HG03097 (cell line): ENCODE results near the gene SUGCT.
A peak's percentile ranks its signal among the peaks of the same experiment; 100 is the strongest.

Experiments
- ATAC-seq: cut with Tn5 transposase; IDR thresholded peaks from one replicate; pipeline ENCODE4 v1.9.1; 2021; ENCODE audit not compliant: unreplicated experiment, low FRiP score

Gene SUGCT

DNA sequence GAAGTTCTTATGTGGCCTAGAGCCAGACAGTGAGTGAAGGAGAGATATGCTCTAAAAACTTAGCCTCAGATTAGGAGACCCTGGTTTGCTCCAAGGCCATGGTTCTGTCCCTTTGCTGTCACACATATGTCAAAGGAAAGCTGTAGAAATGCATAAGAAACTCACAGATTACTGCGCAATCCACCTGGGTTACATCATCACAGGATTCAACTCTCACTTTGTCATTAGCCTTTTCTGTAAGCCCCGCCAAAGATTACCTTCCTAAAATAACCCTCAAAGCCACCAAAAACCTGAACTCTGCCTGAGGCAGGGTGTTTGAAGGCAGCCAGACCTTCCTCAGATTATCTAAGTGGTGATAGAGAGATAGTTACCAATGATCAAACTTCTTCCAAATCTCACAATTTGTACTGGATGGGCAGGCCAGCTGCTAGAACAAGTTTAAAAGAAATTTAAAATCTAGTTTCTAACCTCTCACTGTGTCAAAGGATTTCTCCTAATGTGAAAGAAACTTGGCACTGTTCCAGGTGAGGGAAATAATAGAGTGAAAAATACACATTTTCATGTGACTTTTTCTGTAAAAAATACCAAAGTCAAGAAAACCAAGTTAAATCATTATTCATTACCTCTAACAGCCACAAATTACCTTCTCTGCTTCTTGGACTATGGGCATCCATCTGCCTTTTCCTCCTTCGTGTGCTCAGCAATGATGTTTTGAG is 567.2 kb downstream of the SUGCT start:
- ATAC-seq, result no peak

DNA sequence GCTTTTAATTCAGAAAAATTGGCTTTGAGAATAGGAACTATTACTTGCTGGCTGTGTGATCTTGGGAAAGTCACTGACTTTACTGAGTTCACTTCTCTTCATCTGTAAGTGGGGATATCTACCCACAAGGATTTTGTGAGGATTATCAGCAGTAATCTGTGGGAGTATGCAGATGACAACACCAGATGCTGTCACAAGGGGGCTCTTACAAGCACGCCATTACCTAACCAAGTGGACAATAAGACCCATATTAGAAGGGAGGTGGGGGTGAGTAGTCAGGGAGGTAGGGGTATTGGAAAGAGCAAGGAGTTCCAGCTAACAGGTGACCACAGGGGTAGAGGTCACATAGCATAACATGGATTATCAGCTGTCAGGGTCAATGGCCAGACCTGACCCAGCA is 569.4 kb downstream of the SUGCT start:
- ATAC-seq, result no peak

DNA sequence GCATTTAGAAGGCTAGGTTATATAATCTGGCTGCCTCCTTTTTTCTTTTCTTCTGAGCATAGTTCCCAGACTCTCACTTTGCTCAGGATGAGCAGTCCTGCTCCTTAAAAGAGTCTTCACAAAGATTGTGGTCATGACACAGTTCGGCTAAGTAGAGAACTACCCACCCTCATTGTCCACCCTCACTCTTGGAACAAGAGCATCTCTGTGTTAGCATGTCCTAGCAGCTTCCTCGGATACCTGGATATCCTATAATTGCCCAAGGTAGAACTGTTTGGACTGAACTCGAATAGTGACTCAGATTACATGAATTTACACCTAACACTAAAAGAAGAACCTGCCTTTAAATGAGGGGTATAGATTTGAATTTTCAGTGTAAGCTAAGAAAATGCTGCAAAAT is 572.0 kb downstream of the SUGCT start:
- ATAC-seq, result no peak

DNA sequence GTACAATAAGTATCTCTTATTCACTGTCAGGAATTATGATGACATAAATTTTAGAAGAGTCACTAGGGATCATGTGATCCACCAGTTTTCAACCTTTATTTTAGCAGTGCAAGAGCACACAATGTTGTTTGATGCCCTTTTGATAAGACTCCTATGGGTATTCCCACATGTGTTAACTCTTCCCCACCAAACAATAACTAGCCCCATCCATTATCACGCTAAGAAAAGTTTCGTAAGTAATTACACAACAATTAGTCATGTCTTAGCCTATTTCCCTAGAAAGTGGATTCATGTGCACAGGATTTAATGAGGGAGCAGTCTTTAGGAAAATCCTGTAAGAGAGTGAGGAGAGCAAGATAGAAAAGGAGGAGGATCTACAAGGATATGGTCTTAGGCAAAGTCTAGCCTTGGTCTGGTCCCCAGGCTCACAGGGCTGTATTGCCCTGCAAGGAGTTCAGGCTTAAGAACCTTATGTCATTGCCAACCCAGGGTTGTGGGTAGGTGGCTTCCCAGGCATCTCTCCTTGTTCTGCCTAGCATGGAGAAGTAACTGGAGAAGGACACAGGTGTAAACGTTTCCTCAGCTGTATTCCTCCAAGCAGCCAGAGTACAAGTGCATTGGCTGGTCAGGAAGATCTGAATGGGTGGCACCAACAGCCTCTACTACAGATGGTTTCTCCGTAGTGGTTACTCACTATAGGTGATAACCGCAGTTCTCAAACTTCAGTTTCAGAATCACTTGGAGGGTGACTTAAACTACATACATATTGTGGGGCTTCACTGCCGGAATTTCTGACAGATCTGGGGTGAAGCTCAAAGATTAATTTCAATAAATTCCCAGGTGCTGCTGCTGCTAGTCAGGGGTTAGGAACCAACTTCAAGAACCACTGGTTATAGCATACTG is 574.5 kb downstream of the SUGCT start:
- ATAC-seq, result no peak

DNA sequence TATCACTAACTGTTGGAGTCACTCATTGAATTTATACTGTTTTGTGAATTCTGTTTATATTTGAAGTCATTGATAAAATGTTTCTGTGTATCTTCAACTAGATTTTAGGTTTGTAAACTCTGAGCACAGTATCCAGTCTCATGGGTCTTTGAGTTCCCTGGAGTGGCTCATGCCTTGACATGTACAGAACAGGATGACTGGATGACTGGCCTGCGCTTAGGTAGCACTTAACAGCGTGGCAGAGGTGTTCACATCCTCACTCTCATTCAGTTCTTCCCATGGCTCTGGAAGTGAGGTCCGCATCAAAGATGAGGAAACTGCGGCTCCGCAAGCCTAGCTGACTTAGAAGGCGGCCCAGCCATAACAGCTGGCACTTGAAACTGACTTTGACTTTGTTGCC is 576.9 kb downstream of the SUGCT start:
- no peak for ATAC-seq

DNA sequence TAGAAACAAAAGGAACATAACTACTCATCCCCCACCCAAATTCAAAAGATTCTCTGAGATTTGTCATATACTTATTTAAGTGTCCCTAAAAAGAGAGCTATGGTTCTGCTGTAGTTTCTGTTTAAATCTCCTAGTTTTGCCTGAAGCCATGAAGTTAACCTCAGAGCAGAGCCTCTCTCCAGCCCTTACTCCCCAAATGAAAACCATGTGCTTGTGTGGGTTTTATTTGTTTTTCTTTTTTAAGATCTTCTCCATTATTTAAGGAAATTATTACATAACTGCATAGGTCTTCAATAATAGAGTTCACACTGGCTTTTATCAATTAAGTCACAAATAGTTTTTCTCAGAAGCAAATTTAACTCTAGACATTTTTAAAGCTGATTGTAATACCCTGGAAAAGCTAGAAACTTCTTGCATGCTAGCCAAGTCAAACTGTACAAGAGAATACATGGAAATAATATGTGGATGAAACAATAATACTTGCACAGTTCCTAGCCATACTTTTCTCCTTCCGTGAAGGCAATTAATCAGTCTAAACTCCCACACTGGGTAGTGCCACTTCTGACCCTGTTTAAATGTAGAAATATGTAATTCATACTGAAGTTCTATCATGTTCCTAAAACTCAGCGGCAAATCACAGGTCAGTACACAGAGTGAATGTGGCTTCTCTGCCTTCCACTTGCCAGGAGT is 579.7 kb downstream of the SUGCT start:
- ATAC-seq, result no peak

DNA sequence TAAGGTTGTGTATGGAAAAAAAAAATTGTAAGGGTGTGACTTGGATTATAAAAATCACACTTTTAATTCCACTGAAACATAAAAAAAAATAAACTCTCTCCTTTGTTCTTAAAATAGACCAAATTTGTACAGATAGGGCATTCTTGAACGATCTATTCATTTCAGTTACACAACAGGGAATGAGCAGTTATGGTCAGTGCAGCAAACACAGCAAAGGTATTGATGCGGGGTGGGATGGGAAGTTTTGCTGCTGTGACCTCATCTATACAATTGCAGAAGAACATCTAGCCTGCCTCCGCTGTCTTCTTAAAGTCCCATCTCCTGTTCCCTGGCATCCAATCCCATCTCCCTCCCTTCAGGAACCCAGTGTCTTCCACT is 580.2 kb downstream of the SUGCT start:
- no peak for ATAC-seq

DNA sequence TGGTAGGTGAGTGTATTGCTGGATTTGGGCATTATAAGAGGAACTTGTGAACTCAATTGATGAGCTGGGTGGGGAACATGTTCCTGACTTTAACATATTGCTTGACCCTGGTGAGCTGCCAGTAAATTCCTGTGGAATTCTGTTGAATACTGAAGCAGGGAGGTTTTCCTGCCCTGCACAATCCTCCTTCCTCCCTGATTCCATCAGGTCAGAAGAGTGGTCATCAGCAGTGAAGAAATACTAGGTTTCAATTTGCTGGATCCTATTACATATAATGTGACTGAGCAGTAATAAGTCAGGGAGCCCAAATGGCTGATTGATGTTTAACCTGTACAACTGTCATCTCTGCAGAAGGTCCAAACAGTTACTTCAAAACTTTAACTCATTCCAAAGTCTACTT is 581.2 kb downstream of the SUGCT start:
- no peak for ATAC-seq

DNA sequence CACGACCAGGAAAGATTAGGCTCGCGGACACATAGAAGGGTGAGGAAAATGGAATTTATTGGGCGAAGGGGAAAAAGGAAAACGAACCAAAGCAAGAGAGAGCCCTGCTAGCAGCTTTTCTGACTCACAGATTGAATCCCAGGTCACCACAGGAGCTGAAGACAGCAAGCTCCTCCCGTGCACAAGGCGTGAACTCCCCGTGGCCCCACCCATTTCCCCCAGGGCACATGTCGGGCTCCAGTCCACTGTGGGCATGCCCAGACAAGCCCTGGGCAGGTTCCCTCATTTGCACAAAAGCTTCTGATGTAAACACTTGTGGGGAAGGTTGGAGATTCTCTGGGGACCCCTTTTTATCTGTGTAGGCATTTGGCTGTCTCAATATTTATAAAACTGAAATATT is 582.4 kb downstream of the SUGCT start:
- ATAC-seq, result peak; percentile 61

DNA sequence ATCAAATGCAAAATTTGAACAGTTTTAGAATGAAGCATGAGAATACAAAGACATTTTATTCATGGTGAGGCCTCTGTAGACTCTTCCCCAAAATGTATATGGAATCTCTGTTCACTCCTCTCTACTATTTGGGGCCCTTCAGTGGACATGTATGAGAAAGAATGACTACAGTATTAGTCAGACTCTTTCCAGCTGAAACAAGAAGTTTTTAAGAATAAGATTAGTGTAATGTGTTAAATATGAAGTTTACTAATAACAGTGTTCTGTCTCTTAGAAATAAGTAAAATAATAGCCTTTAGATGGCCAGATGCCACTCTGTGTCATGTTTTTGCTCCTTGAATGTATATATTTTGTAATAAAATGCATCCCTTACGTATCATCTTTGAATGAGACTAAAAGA is 585.6 kb downstream of the SUGCT start:
- no peak for ATAC-seq

DNA sequence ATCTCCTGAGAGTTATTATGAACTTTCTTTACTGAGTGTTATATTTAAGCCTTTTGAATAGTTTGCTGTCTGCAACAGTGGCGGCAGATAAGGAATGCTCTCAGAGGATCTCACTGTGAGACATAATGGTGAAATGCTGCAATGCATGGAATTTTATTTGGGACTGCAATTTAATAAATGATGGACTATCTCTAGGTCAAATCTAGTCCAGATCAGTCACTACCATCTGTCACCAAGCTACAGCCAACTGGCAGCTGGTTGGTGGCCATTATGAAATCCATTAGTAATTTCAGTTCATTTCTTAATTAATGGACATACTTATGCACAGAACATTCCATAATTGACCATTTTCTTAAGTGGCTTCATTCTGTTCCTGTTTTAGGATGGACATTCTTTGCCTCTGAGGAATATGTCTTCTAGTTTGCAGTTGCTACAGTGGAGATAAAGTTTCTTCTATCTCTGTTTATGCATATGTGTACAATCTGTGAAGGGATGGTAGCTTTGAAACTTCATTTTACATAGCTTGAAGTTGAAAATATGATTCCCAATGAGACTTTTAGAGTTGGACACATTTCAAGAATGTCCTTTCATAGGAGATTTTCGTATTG is 586.6 kb downstream of the SUGCT start:
- no peak for ATAC-seq

DNA sequence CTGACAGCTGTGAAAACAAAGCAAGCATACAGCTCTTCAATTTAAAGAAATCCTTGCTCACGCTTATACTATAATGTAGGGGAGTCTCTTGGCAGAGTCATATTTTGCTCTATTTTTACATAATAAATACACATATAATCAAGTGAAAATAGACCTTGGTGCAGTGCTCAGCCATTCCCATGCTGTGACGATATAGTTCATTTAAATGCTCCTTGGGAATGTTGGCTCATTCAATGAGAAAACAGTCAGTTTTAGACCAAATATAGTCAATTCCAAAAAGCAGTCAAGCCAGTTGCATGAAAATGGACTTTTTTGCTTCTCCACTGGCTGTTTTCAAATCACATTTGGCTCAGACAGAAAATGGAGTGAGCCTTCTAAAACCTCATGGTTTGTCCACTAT is 587.4 kb downstream of the SUGCT start:
- no peak for ATAC-seq

DNA sequence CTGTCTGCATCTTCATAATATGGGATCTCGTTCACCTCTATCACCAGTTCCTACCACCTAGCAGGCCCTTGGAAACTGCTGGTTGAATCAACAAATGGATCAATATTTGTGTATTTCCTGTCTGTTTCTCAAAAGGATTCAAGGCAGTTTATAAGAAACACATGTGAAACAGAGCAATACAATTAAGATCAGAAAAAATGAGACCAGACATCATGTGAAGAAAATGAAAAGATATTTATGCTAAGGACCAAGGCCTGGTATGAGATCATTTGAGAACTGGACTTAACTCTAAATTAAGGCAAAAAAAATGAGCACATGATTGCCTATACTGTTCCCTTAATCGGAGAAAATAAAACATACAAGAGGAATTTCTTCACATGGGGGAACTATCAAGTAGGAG is 589.0 kb downstream of the SUGCT start:
- no peak for ATAC-seq

DNA sequence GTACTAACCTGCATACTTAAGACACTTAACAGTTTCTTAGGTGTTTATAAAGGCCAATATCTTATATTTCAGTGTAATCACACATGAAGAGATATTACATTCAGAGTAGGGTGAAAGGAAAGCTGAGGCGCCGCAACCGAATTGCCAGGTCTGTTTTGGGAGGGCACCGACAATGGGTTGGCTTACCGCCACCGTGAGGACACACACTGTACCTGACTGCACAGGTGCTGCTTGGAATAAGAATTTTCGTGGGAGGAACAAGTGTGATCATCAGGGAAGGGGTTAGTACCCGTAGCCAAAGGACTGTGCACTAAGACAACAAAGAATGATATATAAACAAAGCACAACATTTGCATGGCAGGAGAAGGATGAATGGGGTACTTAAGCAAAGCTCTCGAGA is 591.8 kb downstream of the SUGCT start:
- ATAC-seq, result no peak

DNA sequence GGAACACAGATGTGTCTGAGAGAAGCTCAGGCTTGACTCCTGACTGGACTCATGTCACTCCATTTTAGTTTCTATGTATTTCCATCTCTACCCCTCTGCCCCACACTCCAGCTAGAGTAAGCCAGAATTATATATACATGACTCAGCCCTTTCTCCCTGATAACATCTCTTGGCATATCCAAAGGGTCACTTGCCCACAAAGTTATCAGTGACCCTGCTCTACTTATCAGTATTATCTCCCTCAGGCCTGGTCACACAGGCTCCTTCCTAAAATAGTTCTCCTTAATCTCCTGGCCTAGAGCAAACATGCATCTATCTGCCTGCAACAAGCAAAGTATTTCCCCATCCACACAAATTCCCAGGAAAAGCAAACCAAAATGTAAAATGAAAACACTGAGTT is 598.3 kb downstream of the SUGCT start:
- ATAC-seq, result no peak

DNA sequence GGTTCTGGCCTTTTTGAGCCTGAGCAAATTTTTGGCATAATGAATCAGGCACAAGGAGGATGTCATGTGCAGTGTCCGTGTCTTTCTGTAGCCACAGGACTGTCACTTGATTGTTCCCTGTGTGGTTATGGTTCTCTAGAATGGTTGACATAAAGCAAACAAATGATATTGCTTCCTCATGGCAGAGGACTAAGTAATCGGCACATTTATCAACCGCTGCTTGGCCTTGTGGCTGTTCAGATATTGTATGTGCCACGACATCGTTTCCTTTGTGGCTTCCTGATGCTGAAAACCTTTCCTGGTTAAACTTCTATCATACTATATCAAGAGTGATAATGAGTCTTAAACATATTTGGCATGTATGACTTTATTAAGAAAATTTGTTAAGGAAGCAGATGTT is 598.8 kb downstream of the SUGCT start:
- no peak for ATAC-seq

DNA sequence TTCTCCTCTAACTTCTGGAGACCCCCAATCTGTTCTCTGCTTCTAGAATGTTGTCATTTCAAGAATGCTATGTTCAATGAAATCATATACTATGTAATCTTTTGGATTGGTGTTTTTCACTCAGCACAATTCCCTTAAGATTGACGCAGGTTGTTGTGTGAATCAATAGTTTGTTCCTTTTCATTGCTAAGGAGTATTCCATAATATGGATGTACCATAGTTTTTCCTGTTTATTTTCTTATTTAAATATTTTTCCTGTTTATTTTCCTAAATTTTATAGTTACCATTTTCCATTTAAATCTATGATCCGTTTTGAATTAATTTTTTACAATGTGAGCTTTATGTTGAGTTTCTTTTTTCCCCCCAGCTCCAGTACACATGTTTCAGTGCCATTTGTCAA is 604.5 kb downstream of the SUGCT start:
- ATAC-seq, result no peak

DNA sequence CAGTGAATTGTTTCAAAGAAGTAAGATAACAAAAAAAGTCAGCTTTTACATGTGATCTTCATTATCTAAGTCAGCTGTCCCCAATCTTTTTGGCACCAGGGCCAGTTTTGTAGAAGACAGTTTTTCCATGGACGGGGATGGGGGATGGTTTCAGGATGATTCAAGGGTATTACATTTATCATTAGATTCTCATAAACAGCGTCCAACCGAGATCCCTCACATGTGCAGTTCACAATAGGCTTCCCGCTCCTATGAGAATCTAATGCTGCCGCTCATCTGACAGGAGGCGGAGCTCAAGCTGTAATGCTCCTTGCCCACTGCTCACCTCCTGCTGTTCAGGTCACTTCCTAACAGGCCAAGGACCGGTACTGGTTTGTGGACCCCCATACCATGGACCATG is 607.5 kb downstream of the SUGCT start:
- ATAC-seq, result no peak

DNA sequence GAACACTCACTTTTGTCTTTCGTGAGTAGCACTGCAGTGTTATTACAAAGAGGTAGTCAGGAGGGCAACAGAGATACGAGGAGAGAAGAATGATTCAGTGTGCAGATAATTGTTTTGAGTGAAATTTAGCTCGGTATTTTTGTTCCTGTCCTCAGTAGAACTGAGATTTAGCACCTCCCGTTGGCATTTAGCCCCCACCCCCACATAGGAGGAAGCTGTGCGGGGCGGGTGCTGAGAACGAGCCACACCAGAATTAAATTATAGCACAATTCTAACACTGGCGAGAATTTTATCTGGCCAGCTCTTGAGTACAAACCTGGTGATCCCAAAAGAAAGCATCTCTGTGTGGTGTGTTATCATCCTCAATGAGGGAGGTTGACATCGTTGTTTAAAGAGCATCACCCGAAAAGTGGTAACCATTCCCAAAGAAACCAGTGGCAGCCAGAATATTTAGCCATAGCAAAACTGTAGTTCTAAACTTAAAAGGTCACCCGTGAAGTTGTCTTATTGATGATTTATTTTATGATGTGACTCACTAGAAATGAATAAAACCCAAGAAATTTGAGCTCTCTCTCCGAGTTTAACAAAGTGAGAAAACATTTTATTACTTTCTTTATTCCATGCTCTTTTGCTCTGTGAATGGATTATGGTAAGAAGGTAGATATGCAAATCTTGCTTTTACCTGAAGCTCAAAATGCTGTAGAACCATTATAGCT is 612.2 kb downstream of the SUGCT start:
- no peak for ATAC-seq

DNA sequence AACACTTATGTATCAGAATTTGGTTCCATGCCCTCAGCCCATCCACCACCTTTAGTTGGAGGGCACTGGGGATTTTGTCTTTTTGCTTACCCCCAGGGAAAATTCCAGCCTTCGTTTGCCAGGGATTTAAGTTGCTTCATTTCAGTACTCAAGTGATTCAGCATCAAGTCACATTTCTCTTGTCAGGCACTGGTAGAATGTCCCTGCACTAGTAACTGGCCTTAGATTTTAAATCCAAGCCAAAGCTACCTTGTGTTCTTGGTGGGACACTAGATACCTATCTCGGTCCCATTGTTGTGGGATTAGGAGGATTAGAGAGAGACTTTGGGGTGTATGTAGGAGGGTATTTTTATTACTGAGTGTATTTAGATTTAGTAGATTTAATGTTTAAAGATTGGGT is 613.1 kb downstream of the SUGCT start:
- no peak for ATAC-seq

DNA sequence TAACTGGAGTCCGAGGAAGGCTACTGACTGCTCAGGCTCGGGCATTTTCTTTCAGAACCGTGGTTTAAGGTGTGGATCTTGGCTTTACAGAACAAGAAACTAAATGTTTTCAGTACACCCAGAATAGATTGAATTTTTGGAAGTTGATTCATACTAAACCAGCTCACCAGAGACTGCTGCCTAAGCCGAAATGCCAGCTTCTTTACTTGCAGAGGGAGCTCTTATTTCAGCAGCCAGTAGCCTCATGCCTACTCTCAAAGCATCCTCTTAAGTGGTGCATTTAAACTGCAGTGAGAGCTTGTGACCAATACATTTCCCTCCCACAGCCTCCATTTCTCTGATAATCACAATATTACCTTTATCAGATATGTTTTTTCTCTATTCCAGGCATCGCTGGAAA is 615.1 kb downstream of the SUGCT start:
- no peak for ATAC-seq
